Islet of Langerhans (tissue), 1 donor: ENCODE data around the gene RTKN.

ENCODE experiments used
- FAIRE-seq: peaks from one replicate; lab custom pipeline; 2011; peaks lifted over from hg19 to GRCh38; lab: Jason Lieb, UNC

Gene RTKN

DNA sequence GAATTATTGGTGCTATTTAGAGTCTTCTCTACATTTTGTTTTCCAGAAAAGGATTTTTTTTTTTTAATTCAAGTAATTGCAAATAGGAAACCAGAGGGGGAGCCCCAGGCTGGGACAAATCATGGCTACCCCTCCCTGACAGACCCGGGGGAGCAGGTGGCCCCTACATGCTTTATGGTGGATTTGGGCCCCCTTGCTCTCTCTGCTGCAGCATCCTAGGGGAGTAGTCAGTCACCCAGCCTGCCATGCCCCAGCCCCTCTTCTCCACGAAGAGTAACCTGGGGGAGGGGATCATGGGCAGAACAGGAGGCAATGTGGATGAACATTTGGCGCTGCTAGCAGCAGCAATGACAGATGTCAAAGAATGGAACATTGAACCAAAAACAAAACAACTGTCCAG, 25.0 kb downstream of the RTKN start:
- FAIRE-seq: no peak

DNA sequence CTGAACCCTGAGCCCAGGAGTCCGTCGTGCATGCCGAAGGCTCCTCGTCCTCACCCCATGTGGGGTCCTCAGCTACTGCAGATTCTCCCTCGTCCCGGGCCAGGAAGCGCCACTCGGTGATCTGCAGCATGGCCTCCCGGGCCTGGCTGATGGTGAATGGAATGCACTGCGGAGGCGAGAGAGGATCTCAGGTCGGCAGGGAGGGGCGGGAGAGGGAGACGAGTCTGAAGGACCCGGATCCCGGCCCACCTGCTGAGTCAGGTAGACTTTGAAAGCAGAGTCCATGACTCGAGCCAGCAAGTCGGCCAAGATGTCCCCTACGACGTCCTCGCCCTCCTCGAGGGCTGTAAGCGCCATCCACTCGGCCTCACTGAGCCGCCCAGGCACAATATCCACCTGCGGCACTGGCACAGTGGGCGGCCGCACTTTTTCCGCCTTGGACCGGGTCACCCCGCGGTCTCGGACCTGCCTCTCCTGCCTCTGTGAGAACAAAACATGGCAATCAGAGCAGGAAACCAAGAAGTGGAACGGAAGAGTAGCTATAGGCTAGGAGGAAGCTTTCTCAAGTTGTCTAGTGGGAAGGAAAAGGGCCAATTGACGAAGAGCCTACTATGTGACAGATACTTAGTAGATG, 25.9 kb downstream of the RTKN start:
- no peak for FAIRE-seq

DNA sequence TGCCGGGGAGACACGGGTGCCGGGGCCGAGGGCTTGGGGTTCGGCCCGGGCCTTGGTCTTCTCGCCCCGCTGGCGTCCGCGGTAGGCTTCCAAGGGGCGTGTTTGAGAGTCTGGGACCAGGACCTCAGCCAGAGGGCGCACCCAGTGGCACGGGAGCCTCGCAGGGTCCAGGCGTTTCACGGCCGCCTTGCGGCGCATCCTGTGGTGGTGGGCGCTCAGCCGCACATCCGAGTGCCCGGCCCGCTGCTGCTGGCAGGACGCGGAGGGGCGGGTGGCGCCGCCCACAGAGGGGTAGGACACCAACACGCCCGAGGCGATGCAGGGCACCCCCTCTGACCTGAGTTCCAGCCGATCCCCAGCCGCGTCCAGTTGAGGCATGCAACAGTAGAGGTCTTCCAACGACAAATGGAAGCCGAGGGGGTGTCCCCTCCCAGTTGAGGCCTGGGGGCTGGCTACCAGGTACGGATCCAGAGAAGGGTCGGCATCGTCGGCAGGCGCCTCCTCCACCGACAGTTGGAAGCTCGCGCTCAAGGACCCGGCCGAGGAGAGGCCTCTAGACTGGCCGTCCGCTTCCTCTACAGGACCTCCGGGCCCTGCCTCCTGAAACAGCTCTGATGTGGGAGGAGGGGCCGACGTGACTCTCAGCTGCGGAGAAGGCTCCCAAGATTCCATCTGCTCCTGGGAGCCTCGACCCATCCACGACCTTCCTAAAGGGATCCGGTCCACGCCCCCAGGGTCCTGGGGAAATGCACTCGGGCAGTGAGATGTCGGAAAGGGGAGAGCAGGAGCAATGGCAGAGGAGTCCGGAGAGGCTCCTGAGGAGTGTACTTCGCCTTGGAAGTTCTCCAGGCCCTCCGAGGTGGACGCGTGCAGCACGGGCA, 26.6 kb downstream of the RTKN start:
- no peak for FAIRE-seq

DNA sequence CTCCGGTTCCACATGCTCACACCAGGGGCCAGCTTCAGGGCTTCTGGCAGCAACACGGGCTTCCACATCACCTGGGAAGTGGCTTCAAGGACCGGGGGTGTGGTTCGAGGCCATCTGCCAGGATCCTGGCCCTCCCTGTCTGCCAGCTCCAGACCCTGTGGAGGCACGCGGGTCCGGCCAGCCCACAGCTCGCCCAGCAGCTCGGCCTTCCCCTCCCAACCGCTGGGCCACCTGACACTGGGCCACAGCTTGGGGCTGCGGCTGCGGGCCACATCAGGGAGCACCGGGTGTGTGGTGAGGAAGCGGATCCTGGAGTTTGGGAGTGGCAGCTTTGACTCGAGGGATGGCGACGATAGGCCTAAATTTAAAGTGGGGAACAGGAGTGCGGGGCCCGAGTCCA, 27.3 kb downstream of the RTKN start:
- FAIRE-seq: no peak

DNA sequence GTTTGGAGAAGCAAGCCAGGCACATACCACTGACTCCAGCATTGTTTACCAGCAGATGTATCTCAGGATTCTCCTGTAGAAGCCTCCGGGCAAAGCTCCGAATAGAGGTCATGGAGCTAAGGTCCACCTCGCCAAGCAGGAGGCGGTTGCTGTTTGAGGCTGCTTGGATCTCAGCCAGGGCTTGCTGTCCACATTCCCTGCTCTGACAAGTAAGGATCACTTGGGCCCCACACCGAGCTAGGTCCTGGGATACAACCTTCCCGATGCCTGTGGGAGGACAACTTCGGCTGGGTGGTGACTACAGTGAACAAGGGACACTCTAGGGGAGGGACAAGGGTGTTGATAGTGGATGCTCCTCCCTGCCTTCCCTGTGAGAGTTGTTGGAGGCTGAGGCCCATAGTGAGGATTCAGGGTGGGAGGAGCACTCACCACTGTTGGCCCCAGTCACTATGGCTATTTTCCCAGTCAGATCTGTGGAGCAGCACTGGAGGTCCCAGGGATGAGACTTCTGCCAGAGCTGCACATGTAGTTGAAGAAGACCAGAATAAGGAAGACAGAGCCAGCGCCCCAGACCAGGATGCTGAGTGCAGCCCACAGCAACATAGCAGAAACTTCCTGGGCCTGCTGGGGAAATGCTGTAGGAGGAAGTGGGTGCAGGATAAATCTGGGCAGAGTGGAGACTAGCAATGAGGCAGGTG, 28.6 kb downstream of the RTKN start:
- no peak for FAIRE-seq

DNA sequence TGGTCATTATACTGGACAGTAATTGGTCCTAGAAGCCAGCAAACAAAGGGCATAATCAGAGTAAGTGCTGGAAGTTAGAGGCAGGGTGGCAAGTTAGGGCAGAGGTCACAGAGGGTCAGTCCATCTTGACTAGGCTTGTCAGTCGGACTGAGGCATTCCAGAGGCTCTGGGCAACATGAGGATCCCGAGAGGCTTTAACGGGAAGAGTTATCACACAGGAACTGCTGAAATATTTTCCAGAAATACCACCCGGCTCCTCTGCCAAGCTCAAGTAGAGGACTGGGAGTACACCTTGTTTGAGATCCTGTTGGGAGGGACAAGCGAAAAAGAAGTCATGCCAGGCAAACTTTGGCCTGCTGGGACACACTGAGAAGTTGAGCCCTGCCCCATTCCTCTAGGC, 34.1 kb downstream of the RTKN start:
- FAIRE-seq: no peak

DNA sequence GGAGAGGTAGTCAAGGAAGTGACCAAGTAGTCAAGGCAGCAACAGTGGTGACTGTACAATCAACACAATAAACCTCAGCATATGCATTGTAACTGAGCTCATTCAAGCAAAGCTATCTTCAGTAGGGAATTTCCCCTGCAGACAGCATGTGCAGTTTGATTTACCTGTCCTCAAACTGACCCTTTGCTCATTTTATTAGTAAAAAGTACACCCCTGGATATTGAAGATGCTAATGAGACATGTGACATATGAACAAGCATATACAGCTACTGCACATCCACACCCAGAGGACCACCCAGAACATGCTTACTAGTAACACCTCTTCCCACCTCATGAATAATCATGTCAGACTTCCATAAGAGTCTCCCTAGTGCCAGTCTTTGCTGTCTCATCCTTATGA, 35.7 kb downstream of the RTKN start:
- no peak for FAIRE-seq

DNA sequence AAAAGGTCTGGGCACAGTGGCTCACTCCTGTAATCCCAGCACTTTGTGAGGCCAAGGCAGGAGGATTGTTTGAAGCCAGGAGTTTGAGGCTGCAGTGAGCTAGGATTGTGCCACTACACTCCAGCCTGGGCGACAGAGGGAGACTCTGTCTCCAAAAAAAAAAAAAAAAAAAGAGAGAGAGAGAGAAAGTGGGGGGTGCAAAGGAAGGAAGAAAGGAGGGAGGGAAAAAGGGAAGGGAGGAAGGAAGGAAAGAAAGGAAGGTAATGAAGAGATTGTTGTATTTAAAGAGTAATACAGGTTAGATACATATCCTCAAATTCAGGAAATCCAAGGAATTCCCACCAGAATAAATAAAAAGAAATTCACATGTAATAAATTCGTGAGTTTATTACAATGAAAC, 39.8 kb downstream of the RTKN start:
- no peak for FAIRE-seq

DNA sequence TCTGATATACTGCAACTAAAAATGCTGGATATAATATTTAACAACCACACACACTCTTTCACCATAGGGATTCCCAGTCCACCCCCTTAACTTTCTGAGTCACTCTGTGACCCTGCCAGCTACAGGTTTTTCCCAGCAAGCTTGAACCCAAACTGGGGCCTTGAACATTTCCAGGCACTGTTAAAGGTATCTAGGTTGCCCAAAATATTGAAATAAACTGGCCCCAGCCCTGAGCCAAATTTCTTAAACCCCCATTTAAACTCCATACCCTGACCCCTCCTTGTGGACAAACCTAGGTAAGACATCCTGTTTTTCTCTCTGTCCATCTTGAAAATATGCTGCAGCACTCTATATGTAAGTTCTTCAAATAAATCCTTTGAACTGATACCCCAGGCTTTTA, 42.0 kb downstream of the RTKN start:
- no peak for FAIRE-seq

DNA sequence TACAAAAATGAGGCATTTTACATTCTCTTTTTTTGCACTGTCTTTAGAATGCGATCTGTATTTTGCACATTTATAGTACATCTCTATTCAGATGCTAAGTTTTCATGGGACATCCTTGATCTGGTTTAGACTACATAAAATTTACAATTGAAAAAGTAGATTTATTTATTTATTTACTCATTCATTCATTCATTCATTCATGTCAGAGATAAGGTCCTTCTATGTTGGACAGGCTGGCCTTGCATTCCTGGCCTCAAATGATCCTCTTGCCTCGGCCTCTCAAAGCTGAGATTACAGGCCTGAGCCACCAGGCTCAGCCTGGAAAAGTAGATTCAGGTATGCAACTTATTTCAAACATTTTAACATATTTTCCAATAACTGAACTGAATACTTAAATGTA, 45.6 kb downstream of the RTKN start:
- no peak for FAIRE-seq

DNA sequence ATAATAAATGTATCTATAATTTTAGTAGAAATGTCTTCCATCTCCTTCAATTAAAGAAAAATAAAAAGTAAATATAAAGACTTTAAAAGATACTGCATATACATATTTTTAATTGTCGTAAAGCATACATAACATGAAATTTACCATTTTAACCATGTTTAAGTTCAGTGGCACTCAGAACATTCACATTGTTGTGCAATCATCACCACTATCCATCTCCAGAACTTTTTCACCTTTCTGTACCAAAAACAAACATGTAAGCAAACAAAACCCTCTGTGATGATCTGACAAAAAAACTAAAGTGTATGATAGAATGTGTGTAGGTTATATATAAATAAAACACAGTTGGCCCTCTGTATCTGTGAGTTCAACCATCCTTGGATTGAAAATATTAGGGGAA, 48.2 kb downstream of the RTKN start:
- no peak for FAIRE-seq

DNA sequence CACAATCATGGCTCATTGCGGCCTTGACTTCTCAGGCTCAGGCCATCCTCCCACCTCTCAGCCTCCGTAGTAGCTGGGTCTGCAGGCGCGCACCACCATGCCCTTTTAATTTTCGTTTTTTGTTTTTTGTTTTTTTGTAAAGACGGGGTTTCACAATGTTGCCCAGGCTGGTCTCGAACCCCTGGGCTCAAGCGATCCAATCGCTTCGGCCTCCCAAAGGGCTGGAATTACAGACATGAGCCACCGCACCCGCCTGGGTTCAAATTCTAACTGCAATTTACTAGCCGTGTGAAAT, 49.3 kb downstream of the RTKN start:
- no peak for FAIRE-seq

DNA sequence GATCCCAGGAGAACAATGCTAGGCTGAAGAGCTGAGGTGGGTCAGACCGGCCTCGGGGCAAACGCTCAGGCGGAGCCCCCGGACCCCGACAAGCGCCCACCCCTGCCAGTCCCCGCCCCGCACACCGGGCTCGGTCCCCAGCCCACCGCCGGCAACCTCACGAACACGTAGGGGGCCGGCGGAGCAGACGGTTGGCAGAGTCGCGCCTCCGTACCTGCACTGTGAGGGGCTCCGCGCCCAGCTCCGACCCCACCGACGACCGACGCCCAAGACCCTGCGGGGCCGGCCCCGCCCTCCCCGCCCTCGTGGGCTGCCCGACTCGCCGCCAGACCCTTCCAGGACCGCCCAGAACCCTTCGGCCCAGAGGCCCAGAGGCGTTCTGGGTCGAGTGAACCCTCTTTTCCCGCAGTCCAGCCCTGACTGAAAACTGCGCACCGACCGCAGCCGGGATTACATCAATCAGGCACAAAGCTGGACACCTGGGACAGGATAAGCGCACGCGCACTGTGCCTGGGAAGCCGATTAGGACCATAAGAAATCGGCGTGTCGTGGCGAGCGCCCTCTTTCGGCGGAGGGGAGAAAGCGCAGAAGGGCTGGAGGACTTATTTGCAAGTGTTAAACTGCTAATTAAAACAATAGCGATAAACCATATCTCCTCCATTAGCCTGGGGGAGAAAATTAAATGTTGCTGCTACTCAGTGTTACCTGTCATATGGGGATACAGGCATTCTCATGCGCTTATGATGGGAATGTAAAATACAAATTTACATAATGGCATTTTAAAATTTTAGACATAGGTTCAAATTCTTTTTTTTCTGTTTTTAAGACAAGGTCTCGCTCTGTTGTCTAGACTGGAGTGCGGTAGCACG, 49.9 kb downstream of the RTKN start:
- no peak for FAIRE-seq

DNA sequence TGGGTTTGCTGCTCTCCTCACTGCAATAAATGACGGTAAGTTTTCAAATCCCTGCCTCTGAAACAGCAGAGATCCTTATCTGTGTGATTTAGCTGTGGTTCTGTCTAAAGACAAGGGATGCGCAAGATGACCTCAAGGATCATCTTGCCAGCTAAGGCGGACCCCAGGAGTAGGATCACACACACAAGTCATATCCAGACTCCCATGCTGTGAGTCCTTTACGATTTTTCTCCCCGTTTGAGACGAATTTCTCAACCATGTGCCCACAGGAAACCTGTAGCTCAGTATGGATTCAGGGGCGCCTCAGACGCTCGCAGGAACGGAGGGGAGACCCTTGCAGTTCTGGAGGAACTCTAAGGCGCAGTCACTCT, 50.5 kb downstream of the RTKN start:
- FAIRE-seq: no peak

DNA sequence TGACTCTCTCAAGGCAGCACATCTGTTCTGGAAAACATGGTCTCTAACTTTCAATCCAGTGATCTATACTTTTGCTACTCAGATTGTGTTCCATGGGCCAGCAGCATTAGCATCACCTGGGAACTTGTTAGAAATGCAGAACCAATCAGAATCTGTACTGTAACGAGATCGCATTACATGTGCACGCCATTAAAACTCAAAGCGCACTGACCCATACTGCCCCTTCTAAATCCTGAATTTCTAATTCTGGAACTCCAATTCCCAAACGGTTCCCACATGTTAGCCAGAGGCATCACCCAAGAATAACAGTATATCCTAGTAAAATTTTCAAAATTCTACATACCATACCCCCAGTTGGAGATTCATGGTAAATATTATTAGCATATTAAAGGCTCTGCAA, 51.1 kb downstream of the RTKN start:
- no peak for FAIRE-seq

DNA sequence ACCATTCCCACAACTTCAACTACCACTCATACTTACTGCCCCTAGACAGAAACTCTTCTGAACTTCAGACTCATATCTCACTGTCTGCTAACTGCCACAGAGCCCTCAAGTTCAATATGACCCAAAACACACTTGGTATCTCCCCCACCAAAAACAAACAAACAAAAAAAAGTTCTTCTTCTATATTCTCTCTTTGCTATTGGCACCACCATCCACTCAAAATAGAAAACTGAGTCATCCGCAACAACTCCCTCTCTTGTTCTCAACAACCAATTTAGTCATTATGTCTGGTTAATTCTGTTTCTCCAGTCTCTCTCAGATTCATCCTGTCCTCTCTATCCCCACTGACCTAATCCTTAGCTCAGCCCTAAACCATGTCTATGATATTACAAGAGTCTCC, 54.4 kb downstream of the RTKN start:
- no peak for FAIRE-seq

DNA sequence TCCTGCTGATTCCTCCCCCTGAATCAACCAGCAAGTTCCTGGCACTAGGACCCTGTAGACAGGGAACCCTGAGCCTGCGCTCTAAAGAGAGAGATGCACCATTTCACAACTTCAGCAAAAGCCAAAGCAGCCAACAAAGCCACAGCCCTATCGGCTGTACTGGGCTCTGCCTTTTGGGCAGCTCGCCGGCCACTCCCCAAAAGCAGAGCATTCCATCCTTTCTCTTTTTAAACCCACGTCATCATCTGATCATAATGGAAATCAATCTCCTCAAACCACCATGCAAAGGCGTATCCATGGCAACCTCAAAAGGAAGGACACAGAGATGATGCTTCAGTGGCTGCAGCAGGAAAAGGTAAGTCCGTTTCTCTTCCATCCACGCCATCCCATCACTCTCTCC, 56.3 kb downstream of the RTKN start:
- FAIRE-seq: no peak

DNA sequence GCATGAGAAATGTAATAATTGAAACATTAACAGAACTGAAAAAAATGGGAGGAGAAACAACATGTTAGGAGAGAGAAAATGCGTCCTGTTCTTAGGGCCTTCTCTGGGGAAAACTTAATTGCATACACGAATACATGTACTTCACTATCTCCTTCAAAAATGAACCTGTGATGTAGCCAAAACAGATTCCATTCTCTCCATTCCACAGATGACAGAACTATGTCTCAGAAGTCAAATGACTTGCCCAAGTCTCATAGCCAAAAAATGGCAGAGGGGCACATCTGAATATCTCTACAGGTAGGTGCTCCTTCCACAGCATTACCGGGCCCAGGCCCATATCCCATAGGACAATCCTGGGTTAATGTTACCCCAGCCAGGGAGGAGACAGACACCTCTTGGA, 57.7 kb downstream of the RTKN start:
- FAIRE-seq: no peak

DNA sequence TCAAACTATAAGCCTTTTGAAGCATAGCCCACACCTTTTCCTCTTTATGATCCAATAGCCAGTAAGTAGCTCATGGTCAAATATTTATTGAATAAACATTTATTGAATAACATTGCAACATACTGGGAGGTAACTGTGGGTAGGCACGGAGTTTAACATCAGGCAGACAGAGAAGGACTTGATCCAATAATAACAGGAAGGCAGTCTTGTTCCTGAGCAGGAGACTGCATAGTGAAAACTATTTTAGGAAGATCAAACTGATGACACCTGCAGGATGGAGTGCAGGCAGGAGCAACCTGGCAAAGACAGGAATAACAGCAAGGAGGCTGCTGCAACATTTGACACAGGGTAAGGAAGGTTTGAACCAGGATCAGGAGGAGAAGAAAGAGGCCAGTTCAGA, 58.5 kb downstream of the RTKN start:
- FAIRE-seq: no peak

DNA sequence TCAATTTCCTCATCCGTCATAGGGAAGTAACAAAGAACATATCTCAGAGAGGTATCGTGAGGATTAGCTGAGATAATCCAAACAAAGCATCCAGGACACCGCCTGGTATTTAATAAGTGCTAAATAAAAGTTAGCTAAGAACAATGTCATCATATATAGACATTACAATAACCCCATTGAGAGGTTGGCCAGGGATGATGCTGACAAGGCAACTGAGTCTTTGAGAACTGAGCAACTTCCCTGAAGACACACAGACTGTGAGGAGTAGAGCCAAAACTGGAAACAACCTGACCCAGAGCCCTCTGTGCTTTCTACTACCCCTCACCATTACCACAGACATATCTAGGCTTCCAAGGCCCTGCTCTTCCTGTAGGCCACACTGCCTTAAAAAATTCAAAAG, 60.0 kb downstream of the RTKN start:
- FAIRE-seq: no peak

DNA sequence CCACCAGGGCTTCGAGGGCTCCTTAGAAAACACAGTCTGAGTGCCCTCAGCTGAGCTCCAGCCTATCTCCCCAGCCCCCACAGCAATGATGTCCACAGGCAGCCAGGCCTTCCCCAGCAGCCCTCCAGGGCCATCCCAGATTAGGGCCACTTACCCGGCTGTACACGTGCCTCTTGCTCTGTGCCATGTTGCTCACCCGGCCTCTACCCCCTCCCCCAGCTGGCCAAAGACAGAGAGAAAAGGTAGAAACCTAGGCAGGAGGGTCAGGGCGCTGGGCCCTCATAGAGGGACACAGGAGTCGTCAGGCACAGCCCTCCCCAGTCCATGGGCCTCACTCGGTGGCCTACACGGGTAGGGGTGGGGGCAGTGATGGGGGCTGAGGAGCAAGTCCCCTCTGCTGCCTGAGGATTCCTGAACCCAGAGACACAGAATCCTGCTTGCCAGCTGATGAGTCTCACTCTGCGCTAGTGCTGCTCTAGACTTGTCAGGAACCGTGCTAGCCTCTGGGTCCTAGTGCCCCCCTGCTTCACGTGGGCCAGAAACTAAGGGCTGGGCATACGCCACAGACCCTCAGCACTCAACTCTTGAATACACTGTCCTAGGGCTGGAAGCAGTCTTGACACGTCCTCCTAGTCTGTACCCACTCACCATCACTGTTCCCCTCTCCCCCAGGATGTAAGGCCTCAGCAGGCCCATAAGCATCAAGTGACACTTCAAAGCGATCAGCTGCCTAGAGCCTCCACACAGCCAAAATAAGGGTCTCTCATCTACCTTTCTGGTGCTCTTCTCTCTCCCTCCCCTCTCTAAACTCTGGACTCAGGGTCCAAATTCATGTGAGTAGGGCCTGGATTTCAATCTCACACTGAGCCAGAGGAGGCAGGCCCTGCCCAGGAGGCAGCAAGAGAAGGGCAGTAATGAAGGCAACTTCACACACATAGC, 61.6 kb downstream of the RTKN start, which contains the start of gene DCTN1:
Gene DCTN1 (minus strand): TSS at position 461 of the 939 bp plus-strand sequence. CDS start 274 bp downstream, at position 187.
- no peak for FAIRE-seq

DNA sequence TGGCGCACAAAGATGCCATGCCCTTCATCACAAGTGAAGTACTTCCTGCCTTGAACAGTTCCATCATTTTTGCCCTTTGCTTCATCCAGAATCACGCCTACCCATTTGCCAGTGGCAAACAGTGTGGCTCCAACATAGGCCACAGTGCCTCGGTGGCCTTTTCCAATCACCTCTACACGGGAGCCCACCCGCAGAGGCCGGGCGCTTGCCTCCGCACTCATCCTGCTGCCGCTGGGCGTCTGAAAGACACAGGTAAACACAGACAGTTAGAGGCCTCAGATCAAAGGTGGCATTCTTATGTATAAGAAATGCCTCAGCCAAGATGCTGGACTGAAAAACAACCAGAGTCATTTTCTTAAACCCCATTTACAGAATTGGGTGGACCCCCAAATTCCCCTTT, 63.7 kb downstream of the RTKN start:
- FAIRE-seq: no peak
